ENCODE data around the gene COLEC11. TPM values are rescaled to one million over a fixed set of nuclear protein-coding genes. Genes with fewer than 3 reads are reported as not detected.

COLEC11 gene
- total and polyA plus RNA-seq, 2 of the 13 experiments (the other 11 are each of a cell fraction or from before 2014, with no cell fraction given): 1.5 to 3.0 TPM

DNA sequence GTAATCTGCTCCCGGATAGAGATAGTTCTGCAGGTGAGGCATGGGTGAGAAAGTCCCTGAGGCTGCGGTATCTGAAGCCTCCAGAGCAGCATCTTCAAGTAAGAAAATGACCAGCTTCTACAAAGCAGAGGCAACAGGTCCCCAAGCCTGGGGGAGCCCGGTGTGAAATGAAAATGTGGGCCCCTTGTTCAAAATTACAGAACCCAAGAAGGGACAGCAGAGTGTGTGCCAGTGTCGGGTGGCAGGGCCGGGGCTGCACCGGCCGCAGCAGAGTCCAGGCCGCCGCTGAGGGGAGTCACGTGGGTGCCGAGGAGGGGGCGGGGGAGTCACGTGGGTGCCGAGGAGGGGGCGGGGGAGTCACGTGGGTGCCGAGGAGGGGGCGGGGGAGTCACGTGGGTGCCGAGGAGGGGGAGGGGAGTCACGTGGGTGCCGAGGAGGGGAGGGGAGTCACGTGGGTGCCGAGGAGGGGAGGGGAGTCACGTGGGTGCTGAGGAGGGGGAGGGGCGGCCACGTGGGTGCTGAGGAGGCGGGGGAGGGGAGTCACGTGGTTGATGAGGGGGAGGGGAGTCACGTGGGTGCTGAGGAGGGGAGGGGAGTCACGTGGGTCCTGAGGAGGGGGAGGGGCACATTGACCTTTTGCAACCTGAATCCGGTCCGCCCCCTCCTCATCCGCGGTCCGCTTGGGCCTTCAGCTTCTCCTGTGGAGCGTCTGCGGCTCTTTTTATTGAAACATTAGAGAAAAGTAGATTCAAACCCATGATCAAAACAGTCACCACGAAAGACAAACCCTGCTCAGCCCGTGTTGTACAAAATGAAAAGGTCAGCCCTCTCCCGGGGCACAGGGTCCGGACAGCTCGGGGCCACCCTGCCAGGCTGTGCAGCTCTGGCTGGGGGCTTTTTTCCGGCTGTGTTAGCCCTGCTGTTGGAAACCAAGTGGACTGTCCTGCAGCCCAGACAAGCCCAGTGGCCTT is 10.4 kb downstream of the COLEC11 start (continued):
- TF ChIP-seq, protein P1, sequence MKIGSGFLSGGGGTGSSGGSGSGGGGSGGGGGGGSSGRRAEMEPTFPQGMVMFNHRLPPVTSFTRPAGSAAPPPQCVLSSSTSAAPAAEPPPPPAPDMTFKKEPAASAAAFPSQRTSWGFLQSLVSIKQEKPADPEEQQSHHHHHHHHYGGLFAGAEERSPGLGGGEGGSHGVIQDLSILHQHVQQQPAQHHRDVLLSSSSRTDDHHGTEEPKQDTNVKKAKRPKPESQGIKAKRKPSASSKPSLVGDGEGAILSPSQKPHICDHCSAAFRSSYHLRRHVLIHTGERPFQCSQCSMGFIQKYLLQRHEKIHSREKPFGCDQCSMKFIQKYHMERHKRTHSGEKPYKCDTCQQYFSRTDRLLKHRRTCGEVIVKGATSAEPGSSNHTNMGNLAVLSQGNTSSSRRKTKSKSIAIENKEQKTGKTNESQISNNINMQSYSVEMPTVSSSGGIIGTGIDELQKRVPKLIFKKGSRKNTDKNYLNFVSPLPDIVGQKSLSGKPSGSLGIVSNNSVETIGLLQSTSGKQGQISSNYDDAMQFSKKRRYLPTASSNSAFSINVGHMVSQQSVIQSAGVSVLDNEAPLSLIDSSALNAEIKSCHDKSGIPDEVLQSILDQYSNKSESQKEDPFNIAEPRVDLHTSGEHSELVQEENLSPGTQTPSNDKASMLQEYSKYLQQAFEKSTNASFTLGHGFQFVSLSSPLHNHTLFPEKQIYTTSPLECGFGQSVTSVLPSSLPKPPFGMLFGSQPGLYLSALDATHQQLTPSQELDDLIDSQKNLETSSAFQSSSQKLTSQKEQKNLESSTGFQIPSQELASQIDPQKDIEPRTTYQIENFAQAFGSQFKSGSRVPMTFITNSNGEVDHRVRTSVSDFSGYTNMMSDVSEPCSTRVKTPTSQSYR (CRISPR knock-in tag; IDR thresholded peaks at IDR 0.05; ENCODE audit: borderline replicate concordance): peak; percentile 96
- TF ChIP-seq SSRP1 (CRISPR knock-in tag; IDR thresholded peaks at IDR 0.05) (no peak), ZNF841 (CRISPR knock-in tag; IDR thresholded peaks at IDR 0.05; ENCODE audit: borderline replicate concordance) (no peak), ZFX (CRISPR knock-in tag; IDR thresholded peaks at IDR 0.05; ENCODE audit: low read depth) (peak; percentile 95), ZNF20 (CRISPR knock-in tag; IDR thresholded peaks at IDR 0.05) (no peak), ZNF772 (CRISPR knock-in tag; IDR thresholded peaks at IDR 0.05) (peak; percentile 10; the same call in 1 of the 2 replicates), MYNN (CRISPR knock-in tag; IDR thresholded peaks at IDR 0.05; ENCODE audit: low read depth) (no peak), ARNT2 (CRISPR knock-in tag; IDR thresholded peaks at IDR 0.05; ENCODE audit: low read depth) (no peak), ZNF329 (CRISPR knock-in tag; IDR thresholded peaks at IDR 0.05; ENCODE audit: low read depth) (no peak), ZNF446 (CRISPR knock-in tag; IDR thresholded peaks at IDR 0.05) (no peak), ZNF709 (CRISPR knock-in tag; IDR thresholded peaks at IDR 0.05) (peak; percentile 21; the same call in 1 of the 2 replicates)
- TF ChIP-seq, protein P2, sequence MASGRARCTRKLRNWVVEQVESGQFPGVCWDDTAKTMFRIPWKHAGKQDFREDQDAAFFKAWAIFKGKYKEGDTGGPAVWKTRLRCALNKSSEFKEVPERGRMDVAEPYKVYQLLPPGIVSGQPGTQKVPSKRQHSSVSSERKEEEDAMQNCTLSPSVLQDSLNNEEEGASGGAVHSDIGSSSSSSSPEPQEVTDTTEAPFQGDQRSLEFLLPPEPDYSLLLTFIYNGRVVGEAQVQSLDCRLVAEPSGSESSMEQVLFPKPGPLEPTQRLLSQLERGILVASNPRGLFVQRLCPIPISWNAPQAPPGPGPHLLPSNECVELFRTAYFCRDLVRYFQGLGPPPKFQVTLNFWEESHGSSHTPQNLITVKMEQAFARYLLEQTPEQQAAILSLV (CRISPR knock-in tag; IDR thresholded peaks at IDR 0.05; ENCODE audit: borderline replicate concordance): no peak
- TF ChIP-seq, protein P3, sequence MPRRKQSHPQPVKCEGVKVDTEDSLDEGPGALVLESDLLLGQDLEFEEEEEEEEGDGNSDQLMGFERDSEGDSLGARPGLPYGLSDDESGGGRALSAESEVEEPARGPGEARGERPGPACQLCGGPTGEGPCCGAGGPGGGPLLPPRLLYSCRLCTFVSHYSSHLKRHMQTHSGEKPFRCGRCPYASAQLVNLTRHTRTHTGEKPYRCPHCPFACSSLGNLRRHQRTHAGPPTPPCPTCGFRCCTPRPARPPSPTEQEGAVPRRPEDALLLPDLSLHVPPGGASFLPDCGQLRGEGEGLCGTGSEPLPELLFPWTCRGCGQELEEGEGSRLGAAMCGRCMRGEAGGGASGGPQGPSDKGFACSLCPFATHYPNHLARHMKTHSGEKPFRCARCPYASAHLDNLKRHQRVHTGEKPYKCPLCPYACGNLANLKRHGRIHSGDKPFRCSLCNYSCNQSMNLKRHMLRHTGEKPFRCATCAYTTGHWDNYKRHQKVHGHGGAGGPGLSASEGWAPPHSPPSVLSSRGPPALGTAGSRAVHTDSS (CRISPR knock-in tag; conservative IDR thresholded peaks at IDR 0.05): no peak
- TF ChIP-seq, protein P4, sequence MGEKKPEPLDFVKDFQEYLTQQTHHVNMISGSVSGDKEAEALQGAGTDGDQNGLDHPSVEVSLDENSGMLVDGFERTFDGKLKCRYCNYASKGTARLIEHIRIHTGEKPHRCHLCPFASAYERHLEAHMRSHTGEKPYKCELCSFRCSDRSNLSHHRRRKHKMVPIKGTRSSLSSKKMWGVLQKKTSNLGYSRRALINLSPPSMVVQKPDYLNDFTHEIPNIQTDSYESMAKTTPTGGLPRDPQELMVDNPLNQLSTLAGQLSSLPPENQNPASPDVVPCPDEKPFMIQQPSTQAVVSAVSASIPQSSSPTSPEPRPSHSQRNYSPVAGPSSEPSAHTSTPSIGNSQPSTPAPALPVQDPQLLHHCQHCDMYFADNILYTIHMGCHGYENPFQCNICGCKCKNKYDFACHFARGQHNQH (CRISPR knock-in tag; IDR thresholded peaks at IDR 0.05): peak; percentile 40; the same call in 1 of the 2 replicates
